ENCODE results near the gene KAT6B. TPM values are rescaled to one million over a fixed set of nuclear protein-coding genes. Genes with fewer than 3 reads are reported as not detected.

Gene KAT6B
- total RNA-seq, 1 donor from 2014 or later: 21.7 TPM

GRCh38 chr10:75015442-75015841 lies 189.0 kb downstream of the KAT6B start:
- no peak overlapping the region for H3K27ac Mint-ChIP-seq (ENCODE audit: unreplicated experiment)
- H3K27ac ChIP-seq (ENCODE audit: low read depth, low read length): no peak overlapping the region

DNA sequence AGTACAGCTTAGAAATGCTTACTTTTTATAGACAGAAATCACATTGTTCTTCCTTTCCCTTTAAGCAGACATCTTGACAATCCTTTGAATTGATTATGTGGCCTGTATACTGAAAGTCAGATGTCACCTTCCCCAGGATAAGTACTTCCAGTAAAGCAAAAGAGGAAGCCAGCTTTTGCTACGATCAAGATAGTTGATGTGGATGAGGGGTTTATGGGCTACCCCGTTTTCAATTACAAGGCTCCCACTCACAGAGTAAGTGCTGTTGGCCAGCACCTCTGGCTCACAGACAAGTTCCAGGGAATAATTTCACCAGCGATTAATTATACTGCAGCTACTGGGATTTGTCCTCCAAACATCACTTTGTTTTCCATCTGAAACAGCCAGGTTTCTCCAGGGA lies 189.9 kb downstream of the KAT6B start:
- no peaks in the 10 kb centered on the region for H3K4me1 Mint-ChIP-seq (ENCODE audit: low read depth, unreplicated experiment)
- H3K9me3 Mint-ChIP-seq (ENCODE audit: unreplicated experiment): no peaks in the 10 kb centered on the region
- no peak overlapping the region for H3K27ac Mint-ChIP-seq (ENCODE audit: unreplicated experiment)

More at GRCh38 chr10:75015442-75015841, 189.0 kb downstream of the KAT6B start:
- Histone ChIP-seq H3K4me1 (ENCODE audit: insufficient read depth, low read length) (no peaks in the 10 kb centered on the region), H3K27me3 (ENCODE audit: insufficient read depth, low read length) (no peaks in the 10 kb centered on the region), H3K79me2 (ENCODE audit: insufficient read depth, low read length) (no peaks in the 10 kb centered on the region), H3K4me2 (ENCODE audit: low read length) (no peak overlapping the region), H3K4me3 (ENCODE audit: insufficient read depth, low read depth, low read length) (no peak overlapping the region), H3K36me3 (ENCODE audit: insufficient read depth, low read length) (peaks cover under 1% of the 10 kb centered on the region), H4K20me1 (ENCODE audit: insufficient read depth, low read length) (no peaks in the 10 kb centered on the region), H2AFZ (ENCODE audit: low read depth, low read length) (no peak overlapping the region), H3K9ac (ENCODE audit: low read length) (no peak overlapping the region), H3K9me3 (ENCODE audit: insufficient read depth, low read depth, low read length) (no peaks in the 10 kb centered on the region)
- no peaks in the 10 kb centered on the region for H3K4me1 Mint-ChIP-seq (ENCODE audit: low read depth, unreplicated experiment)
- H3K36me3 Mint-ChIP-seq (ENCODE audit: low read depth, unreplicated experiment): peaks cover 22% of the 10 kb centered on the region
- TF ChIP-seq CTCF (IDR thresholded peaks at IDR 0.05; ENCODE audit: insufficient read depth, low read depth, low read length) (no peak), EZH2 (IDR thresholded peaks at IDR 0.05; ENCODE audit: insufficient read depth, low read length) (no peak)
- DNase-seq (ENCODE audit: low read depth) (no peak), FAIRE-seq (no peak)
- no peaks in the 10 kb centered on the region for H3K27me3 Mint-ChIP-seq (ENCODE audit: low read depth, unreplicated experiment)
- no peak overlapping the region for H3K4me3 Mint-ChIP-seq (ENCODE audit: unreplicated experiment)
- H3K9me3 Mint-ChIP-seq (ENCODE audit: unreplicated experiment): no peaks in the 10 kb centered on the region

More for the DNA sequence above, 189.9 kb downstream of the KAT6B start:
- Histone ChIP-seq H2AFZ (ENCODE audit: low read depth, low read length) (no peak overlapping the region), H3K79me2 (ENCODE audit: insufficient read depth, low read length) (no peaks in the 10 kb centered on the region), H3K4me2 (ENCODE audit: low read length) (no peak overlapping the region), H3K9ac (ENCODE audit: low read length) (no peak overlapping the region), H3K4me1 (ENCODE audit: insufficient read depth, low read length) (no peaks in the 10 kb centered on the region), H4K20me1 (ENCODE audit: insufficient read depth, low read length) (no peaks in the 10 kb centered on the region), H3K36me3 (ENCODE audit: insufficient read depth, low read length) (peaks cover 7% of the 10 kb centered on the region), H3K27ac (ENCODE audit: low read depth, low read length) (no peak overlapping the region), H3K27me3 (ENCODE audit: insufficient read depth, low read length) (no peaks in the 10 kb centered on the region), H3K4me3 (ENCODE audit: insufficient read depth, low read depth, low read length) (no peak overlapping the region), H3K9me3 (ENCODE audit: insufficient read depth, low read depth, low read length) (no peaks in the 10 kb centered on the region)
- Mint-ChIP-seq H3K36me3 (ENCODE audit: low read depth, unreplicated experiment) (peaks cover 22% of the 10 kb centered on the region), H3K27me3 (ENCODE audit: low read depth, unreplicated experiment) (no peaks in the 10 kb centered on the region), H3K4me3 (ENCODE audit: unreplicated experiment) (no peak overlapping the region)
- no peak for TF ChIP-seq CTCF (IDR thresholded peaks at IDR 0.05; ENCODE audit: insufficient read depth, low read depth, low read length)
- DNase-seq (ENCODE audit: low read depth): no peak
- FAIRE-seq: no peak

All from astrocyte (in vitro differentiated cells and primary cell).